Mammary epithelial cell (primary cell): ENCODE measurements around the gene SHC2.

Experiments used
- CTCF ChIP-seq, 2 donors: IDR thresholded peaks in 1 of 2; conservative IDR thresholded peaks in 1 of 2; 2 replicates each; pipeline ENCODE4 v1.5.1; 2011 to 2012; ENCODE audit warnings: inconsistent platforms in 2 of 2, low read length in 2 of 2, mild to moderate bottlenecking in 2 of 2, control low read depth in 1 of 2, low read depth in 1 of 2; ENCODE audit not compliant: insufficient read depth in 1 of 2; ENCODE audit errors: extremely low read depth in 1 of 2
- EZH2 ChIP-seq: IDR thresholded peaks from 2 replicates; pipeline ENCODE4 v1.6.1; 2012; ENCODE audit warnings: low read length, inconsistent platforms, borderline replicate concordance

- TF ChIP-seq CTCF (conservative IDR thresholded peaks at IDR 0.05 in 1 of 2, IDR thresholded peaks at IDR 0.05 in 1 of 2; ENCODE audit: extremely low read depth in 1 of 2, insufficient read depth in 1 of 2, low read depth in 1 of 2, low read length in 2 of 2) = no peak
- no peak for TF ChIP-seq EZH2
Observed at GRCh38 chr19:460877-461720, at the start of gene SHC2.
